Measurements from ENCODE around the gene DEFB131B.
"Not testable (repeated sequence)": the region's sequence is repeated elsewhere in the genome, so short reads cannot be mapped to it uniquely, and the experiment has no call there.

DEFB131B gene

GRCh38 chr11:71911321-71911985, 33.2 kb downstream of the DEFB131B start:
- H3K27me3 ChIP-seq (ENCODE audit: insufficient read depth, low read length); H3K4me3 ChIP-seq (ENCODE audit: low read depth, low read length); H3K79me2 ChIP-seq (ENCODE audit: control insufficient read depth, insufficient read depth, low read length, unreplicated experiment); H3K27ac ChIP-seq (ENCODE audit: low read depth, low read length); H3K36me3 ChIP-seq (ENCODE audit: insufficient read depth, low read length); H3K4me1 ChIP-seq (ENCODE audit: control insufficient read depth, insufficient read depth, low read length, unreplicated experiment); H2AFZ ChIP-seq (ENCODE audit: low read length, unreplicated experiment): not testable (repeated sequence)

GRCh38 chr11:71911986-71912340, 33.7 kb downstream of the DEFB131B start:
- H3K27me3 ChIP-seq (ENCODE audit: insufficient read depth, low read length); H3K27ac ChIP-seq (ENCODE audit: low read depth, low read length); H3K79me2 ChIP-seq (ENCODE audit: control insufficient read depth, insufficient read depth, low read length, unreplicated experiment); H3K36me3 ChIP-seq (ENCODE audit: insufficient read depth, low read length); H3K4me3 ChIP-seq (ENCODE audit: low read depth, low read length); H2AFZ ChIP-seq (ENCODE audit: low read length, unreplicated experiment); H3K4me1 ChIP-seq (ENCODE audit: control insufficient read depth, insufficient read depth, low read length, unreplicated experiment): not testable (repeated sequence)

GRCh38 chr11:71913756-71914526, 35.7 kb downstream of the DEFB131B start:
- H2AFZ ChIP-seq (ENCODE audit: low read length, unreplicated experiment) = no peak overlapping the region
- H3K27me3 ChIP-seq (ENCODE audit: insufficient read depth, low read length) = no peaks in the 10 kb centered on the region
- no peaks in the 10 kb centered on the region for H3K4me1 ChIP-seq (ENCODE audit: control insufficient read depth, insufficient read depth, low read length, unreplicated experiment)
- no peaks in the 10 kb centered on the region for H3K79me2 ChIP-seq (ENCODE audit: control insufficient read depth, insufficient read depth, low read length, unreplicated experiment)
- H3K36me3 ChIP-seq (ENCODE audit: insufficient read depth, low read length) = peaks cover 3% of the 10 kb centered on the region; the same call in 1 of the 2 replicates
- H3K27ac ChIP-seq (ENCODE audit: low read depth, low read length) = no peak overlapping the region
- H3K4me3 ChIP-seq (ENCODE audit: low read depth, low read length) = no peak overlapping the region

GRCh38 chr11:71914617-71915189, 36.5 kb downstream of the DEFB131B start:
- Histone ChIP-seq H2AFZ (ENCODE audit: low read length, unreplicated experiment) (no peak overlapping the region), H3K79me2 (ENCODE audit: control insufficient read depth, insufficient read depth, low read length, unreplicated experiment) (no peaks in the 10 kb centered on the region), H3K4me1 (ENCODE audit: control insufficient read depth, insufficient read depth, low read length, unreplicated experiment) (no peaks in the 10 kb centered on the region), H3K27me3 (ENCODE audit: insufficient read depth, low read length) (no peaks in the 10 kb centered on the region), H3K4me3 (ENCODE audit: low read depth, low read length) (no peak overlapping the region), H3K27ac (ENCODE audit: low read depth, low read length) (no peak overlapping the region), H3K36me3 (ENCODE audit: insufficient read depth, low read length) (peaks cover 3% of the 10 kb centered on the region; the same call in 1 of the 2 replicates)

- Histone ChIP-seq H3K36me3 (ENCODE audit: insufficient read depth, low read length) (peaks cover 3% of the 10 kb centered on the region; the same call in 1 of the 2 replicates), H3K4me1 (ENCODE audit: control insufficient read depth, insufficient read depth, low read length, unreplicated experiment) (no peaks in the 10 kb centered on the region), H3K79me2 (ENCODE audit: control insufficient read depth, insufficient read depth, low read length, unreplicated experiment) (no peaks in the 10 kb centered on the region), H3K27ac (ENCODE audit: low read depth, low read length) (no peak overlapping the region), H3K27me3 (ENCODE audit: insufficient read depth, low read length) (no peaks in the 10 kb centered on the region), H3K4me3 (ENCODE audit: low read depth, low read length) (no peak overlapping the region), H2AFZ (ENCODE audit: low read length, unreplicated experiment) (no peak overlapping the region)
Measured at GRCh38 chr11:71917646-71918140, 39.4 kb downstream of the DEFB131B start.

- peak within 1 kb of the TSS; percentile 98 for H3K4me3 ChIP-seq (ENCODE audit: low read depth, low read length)
- peak within 1 kb of the TSS; percentile 93 for H3K27ac ChIP-seq (ENCODE audit: low read depth, low read length)
- H3K4me1 ChIP-seq (ENCODE audit: control insufficient read depth, insufficient read depth, low read length, unreplicated experiment) = peaks cover 30% of the 10 kb centered on the region
- peaks cover 55% of the 10 kb centered on the region for H3K79me2 ChIP-seq (ENCODE audit: control insufficient read depth, insufficient read depth, low read length, unreplicated experiment)
- no peaks in the 10 kb centered on the region for H3K27me3 ChIP-seq (ENCODE audit: insufficient read depth, low read length)
- H3K36me3 ChIP-seq (ENCODE audit: insufficient read depth, low read length) = peaks cover 5% of the 10 kb centered on the region
- H2AFZ ChIP-seq (ENCODE audit: low read length, unreplicated experiment) = peak within 1 kb of the TSS; percentile 97
Measured at GRCh38 chr11:71927820-71928736, 49.8 kb downstream of the DEFB131B start, which contains the start of gene XNDC1N. XNDC1N (minus strand) TSS chr11:71928594; CDS start chr11:71923353, 5,241 bp downstream.

- Histone ChIP-seq H3K4me3 (ENCODE audit: low read depth, low read length) (peak within 1 kb of the TSS; percentile 98), H3K27ac (ENCODE audit: low read depth, low read length) (peak within 1 kb of the TSS; percentile 93), H2AFZ (ENCODE audit: low read length, unreplicated experiment) (peak within 1 kb of the TSS; percentile 97), H3K36me3 (ENCODE audit: insufficient read depth, low read length) (peaks cover 5% of the 10 kb centered on the region), H3K4me1 (ENCODE audit: control insufficient read depth, insufficient read depth, low read length, unreplicated experiment) (peaks cover 30% of the 10 kb centered on the region), H3K79me2 (ENCODE audit: control insufficient read depth, insufficient read depth, low read length, unreplicated experiment) (peaks cover 63% of the 10 kb centered on the region), H3K27me3 (ENCODE audit: insufficient read depth, low read length) (no peaks in the 10 kb centered on the region)
Measured at GRCh38 chr11:71928737-71929443, 50.6 kb downstream of the DEFB131B start, which contains the start of gene RNF121. RNF121 (plus strand) TSS chr11:71929046; CDS start chr11:71929062, 16 bp downstream.

GRCh38 chr11:71929491-71929890, 51.2 kb downstream of the DEFB131B start:
- peak overlapping the region; percentile 98 for H3K4me3 ChIP-seq (ENCODE audit: low read depth, low read length)
- H3K4me1 ChIP-seq (ENCODE audit: control insufficient read depth, insufficient read depth, low read length, unreplicated experiment) = peaks cover 30% of the 10 kb centered on the region
- peak overlapping the region; percentile 71 for H2AFZ ChIP-seq (ENCODE audit: low read length, unreplicated experiment)
- peaks cover 69% of the 10 kb centered on the region for H3K79me2 ChIP-seq (ENCODE audit: control insufficient read depth, insufficient read depth, low read length, unreplicated experiment)
- H3K27ac ChIP-seq (ENCODE audit: low read depth, low read length) = no peak overlapping the region
- peaks cover 5% of the 10 kb centered on the region for H3K36me3 ChIP-seq (ENCODE audit: insufficient read depth, low read length)
- no peaks in the 10 kb centered on the region for H3K27me3 ChIP-seq (ENCODE audit: insufficient read depth, low read length)

- Histone ChIP-seq H3K27me3 (ENCODE audit: insufficient read depth, low read length) (no peaks in the 10 kb centered on the region), H3K36me3 (ENCODE audit: insufficient read depth, low read length) (no peaks in the 10 kb centered on the region), H2AFZ (ENCODE audit: low read length, unreplicated experiment) (no peak overlapping the region), H3K4me3 (ENCODE audit: low read depth, low read length) (peak overlapping the region; percentile 98), H3K4me1 (ENCODE audit: control insufficient read depth, insufficient read depth, low read length, unreplicated experiment) (peaks cover 30% of the 10 kb centered on the region), H3K79me2 (ENCODE audit: control insufficient read depth, insufficient read depth, low read length, unreplicated experiment) (peaks cover 76% of the 10 kb centered on the region), H3K27ac (ENCODE audit: low read depth, low read length) (peak overlapping the region; percentile 25; the same call in 1 of the 2 replicates)
Measured at GRCh38 chr11:71930556-71931244, 52.4 kb downstream of the DEFB131B start.
